Astrocyte (in vitro differentiated cells and primary cell): ENCODE data around the gene HK3. TPM values are rescaled to one million over a fixed set of nuclear protein-coding genes. Genes with fewer than 3 reads are reported as not detected.

Experiments
- DNase-seq: peaks from one replicate; pipeline ENCODE4 v3.0.0-alpha.2; 2010; ENCODE audit warnings: low read depth
- FAIRE-seq: peaks from 2 replicates; lab custom pipeline; 2011; peaks lifted over from hg19 to GRCh38; lab: Jason Lieb, UNC
- H2AFZ ChIP-seq: 2 replicates; pipeline ENCODE4 v1.6.0; 2012; ENCODE audit warnings: low read depth, low read length, inconsistent platforms
- H3K27ac ChIP-seq: 2 replicates; pipeline ENCODE4 v1.5.1; 2011; ENCODE audit warnings: low read depth, low read length, inconsistent platforms
- H3K27me3 ChIP-seq: 2 replicates; pipeline ENCODE4 v1.6.0; 2011; ENCODE audit warnings: low read length, inconsistent platforms; ENCODE audit not compliant: insufficient read depth
- H3K36me3 ChIP-seq: 2 replicates; pipeline ENCODE4 v1.5.1; 2011; ENCODE audit warnings: low read length, inconsistent platforms; ENCODE audit not compliant: insufficient read depth
- H3K4me1 ChIP-seq: 2 replicates; pipeline ENCODE4 v1.5.1; 2011; ENCODE audit warnings: low read length, inconsistent platforms; ENCODE audit not compliant: insufficient read depth
- H3K4me2 ChIP-seq: 2 replicates; pipeline ENCODE4 v1.6.0; 2012; ENCODE audit warnings: low read length, inconsistent platforms
- H3K4me3 ChIP-seq: 2 replicates; pipeline ENCODE4 v1.5.1; 2011; ENCODE audit warnings: low read depth, mild to moderate bottlenecking, low read length, inconsistent platforms; ENCODE audit not compliant: insufficient read depth
- H3K79me2 ChIP-seq: 2 replicates; pipeline ENCODE4 v1.6.0; 2012; ENCODE audit warnings: mild to moderate bottlenecking, low read length, inconsistent platforms; ENCODE audit not compliant: insufficient read depth
- H3K9ac ChIP-seq: 2 replicates; pipeline ENCODE4 v1.6.0; 2012; ENCODE audit warnings: mild to moderate bottlenecking, low read length, inconsistent platforms
- H3K9me3 ChIP-seq: 2 replicates; pipeline ENCODE4 v1.5.1; 2012; ENCODE audit warnings: low read depth, mild to moderate bottlenecking, low read length, inconsistent platforms; ENCODE audit not compliant: insufficient read depth
- H4K20me1 ChIP-seq: 2 replicates; pipeline ENCODE4 v1.6.0; 2012; ENCODE audit warnings: low read length, inconsistent platforms; ENCODE audit not compliant: insufficient read depth
- H3K27ac Mint-ChIP-seq: one replicate; pipeline ENCODE4 v1.8.0; 2021; ENCODE audit warnings: mild to moderate bottlenecking, mixed read lengths; ENCODE audit not compliant: unreplicated experiment
- H3K27me3 Mint-ChIP-seq: one replicate; pipeline ENCODE4 v1.8.0; 2021; ENCODE audit warnings: low read depth, mixed read lengths; ENCODE audit not compliant: unreplicated experiment
- H3K36me3 Mint-ChIP-seq: one replicate; pipeline ENCODE4 v1.8.0; 2021; ENCODE audit warnings: low read depth, mixed read lengths; ENCODE audit not compliant: unreplicated experiment
- H3K4me1 Mint-ChIP-seq: one replicate; pipeline ENCODE4 v1.8.0; 2021; ENCODE audit warnings: low read depth, mixed read lengths; ENCODE audit not compliant: unreplicated experiment
- H3K4me3 Mint-ChIP-seq: one replicate; pipeline ENCODE4 v1.8.0; 2021; ENCODE audit warnings: mild to moderate bottlenecking, moderate library complexity, mixed read lengths; ENCODE audit not compliant: unreplicated experiment
- H3K9me3 Mint-ChIP-seq: one replicate; pipeline ENCODE4 v1.8.0; 2021; ENCODE audit warnings: mild to moderate bottlenecking, mixed read lengths; ENCODE audit not compliant: unreplicated experiment
- CTCF ChIP-seq: IDR thresholded peaks from 2 replicates; pipeline ENCODE4 v1.5.1; 2011; ENCODE audit warnings: low read depth, mild to moderate bottlenecking, inconsistent platforms, low read length, moderate library complexity; ENCODE audit not compliant: insufficient read depth
- EZH2 ChIP-seq: IDR thresholded peaks from 2 replicates; pipeline ENCODE4 v1.6.1; 2012; ENCODE audit warnings: mild to moderate bottlenecking, low read length, inconsistent platforms; ENCODE audit not compliant: insufficient read depth
- total RNA-seq: library from RNA; stranded (reverse); gene quantifications from 2 replicates; pipeline ENCODE4 v1.2.1, GENCODE V29; 2021

The HK3 gene
- total RNA-seq, 1 donor from 2014 or later = not detected

DNA sequence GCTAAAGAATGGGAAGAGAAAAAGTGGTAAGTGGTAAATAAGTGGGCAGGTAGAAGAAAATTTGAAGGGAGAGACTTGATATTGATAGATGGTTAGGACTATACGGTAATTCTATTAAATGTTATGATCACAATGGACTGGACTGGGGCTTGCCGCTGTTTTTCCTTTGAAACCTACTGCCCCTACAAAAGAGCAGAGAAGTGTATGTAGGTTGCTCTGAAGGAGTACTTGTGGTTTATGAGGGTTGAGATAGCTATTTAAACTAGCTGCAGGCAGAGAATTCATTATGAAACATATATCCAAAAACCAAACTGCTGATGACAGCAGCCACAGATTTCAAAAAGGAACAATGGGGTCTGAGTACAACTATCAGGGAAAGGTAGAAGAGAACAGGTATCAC, 16.8 kb upstream of the HK3 start:
- H3K9me3 Mint-ChIP-seq = no peaks in the 10 kb centered on the region

DNA sequence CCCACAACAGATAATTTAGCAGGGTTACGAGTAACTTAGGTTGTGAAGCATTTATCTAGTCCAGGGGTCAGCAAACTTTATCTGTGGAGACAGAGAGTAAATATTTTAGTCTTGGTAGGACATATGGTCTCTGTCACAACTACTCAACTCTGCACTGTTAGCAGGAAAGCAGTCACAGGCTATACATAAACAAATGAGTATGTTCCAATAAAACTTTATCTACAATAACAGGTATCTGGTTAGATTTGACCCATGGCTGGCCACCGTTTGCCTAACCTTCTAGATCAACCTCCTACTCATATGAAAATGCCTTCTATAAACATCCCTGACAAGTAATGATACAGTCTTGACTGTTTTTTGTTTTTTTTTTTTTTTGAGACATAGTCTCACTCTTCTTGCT, 13.0 kb upstream of the HK3 start:
- Histone ChIP-seq H3K4me2 (no peak overlapping the region), H3K9me3 (no peaks in the 10 kb centered on the region), H3K9ac (no peak overlapping the region), H2AFZ (no peak overlapping the region), H3K4me1 (no peaks in the 10 kb centered on the region), H4K20me1 (peaks cover 54% of the 10 kb centered on the region), H3K79me2 (peaks cover 10% of the 10 kb centered on the region), H3K27me3 (no peaks in the 10 kb centered on the region), H3K27ac (no peak overlapping the region), H3K4me3 (no peak overlapping the region), H3K36me3 (peaks cover 7% of the 10 kb centered on the region)
- Mint-ChIP-seq H3K4me3 (no peak overlapping the region), H3K4me1 (peaks cover 8% of the 10 kb centered on the region), H3K27ac (no peak overlapping the region), H3K9me3 (no peaks in the 10 kb centered on the region), H3K27me3 (no peaks in the 10 kb centered on the region), H3K36me3 (peaks cover 8% of the 10 kb centered on the region)
- DNase-seq = no peak
- TF ChIP-seq CTCF = no peak
- no peak for TF ChIP-seq EZH2
- FAIRE-seq = no peak

More for the DNA sequence above, 16.8 kb upstream of the HK3 start:
- Histone ChIP-seq H3K9ac (no peak overlapping the region), H3K9me3 (no peaks in the 10 kb centered on the region), H3K36me3 (no peaks in the 10 kb centered on the region), H3K27me3 (no peaks in the 10 kb centered on the region), H2AFZ (no peak overlapping the region), H4K20me1 (peaks cover 52% of the 10 kb centered on the region), H3K4me1 (no peaks in the 10 kb centered on the region), H3K4me2 (no peak overlapping the region), H3K79me2 (peaks cover 10% of the 10 kb centered on the region), H3K4me3 (no peak overlapping the region), H3K27ac (no peak overlapping the region)
- Mint-ChIP-seq H3K4me1 (peaks cover 8% of the 10 kb centered on the region), H3K4me3 (no peak overlapping the region), H3K27me3 (no peaks in the 10 kb centered on the region), H3K36me3 (peaks cover 11% of the 10 kb centered on the region), H3K27ac (no peak overlapping the region)
- FAIRE-seq (no peak), DNase-seq (peak; percentile 14)
- TF ChIP-seq EZH2 (no peak), CTCF (no peak)

GRCh38 chr5:176908675-176909368, 9.7 kb upstream of the HK3 start:
- no peaks in the 10 kb centered on the region for H3K9me3 ChIP-seq
- TF ChIP-seq CTCF (no peak), EZH2 (no peak)
- FAIRE-seq (no peak), DNase-seq (no peak)
- no peaks in the 10 kb centered on the region for H3K27me3 Mint-ChIP-seq
- no peak overlapping the region for H3K27ac ChIP-seq
- no peaks in the 10 kb centered on the region for H3K27me3 ChIP-seq
- H3K9ac ChIP-seq = no peak overlapping the region
- H3K4me1 ChIP-seq = no peaks in the 10 kb centered on the region
- H3K79me2 ChIP-seq = peaks cover 7% of the 10 kb centered on the region
- H3K4me3 Mint-ChIP-seq = no peak overlapping the region
- no peak overlapping the region for H3K4me3 ChIP-seq
- peaks cover 19% of the 10 kb centered on the region for H3K36me3 Mint-ChIP-seq
- H3K9me3 Mint-ChIP-seq = no peaks in the 10 kb centered on the region
- H3K4me2 ChIP-seq = no peak overlapping the region
- H3K27ac Mint-ChIP-seq = no peak overlapping the region
- peaks cover 36% of the 10 kb centered on the region for H3K36me3 ChIP-seq
- H3K4me1 Mint-ChIP-seq = peaks cover 12% of the 10 kb centered on the region
- H4K20me1 ChIP-seq = peaks cover 37% of the 10 kb centered on the region
- no peak overlapping the region for H2AFZ ChIP-seq
